ENCODE data around the gene LRRFIP1.

GRCh38 chr2:237759176-237759575, 131.8 kb downstream of the LRRFIP1 start:
- TF ChIP-seq RAD21 (conservative IDR thresholded peaks at IDR 0.05) (no peak), EP300 (conservative IDR thresholded peaks at IDR 0.05; ENCODE audit: poor library complexity, severe bottlenecking) (no peak), CTCF (IDR thresholded peaks at IDR 0.05; ENCODE audit: poor library complexity, severe bottlenecking) (no peak)
